Keratinocyte (primary cell): ENCODE measurements around the gene SLC7A4.

Experiments
- CTCF ChIP-seq, 3 experiments: IDR thresholded peaks in 1 of 3; conservative IDR thresholded peaks in 1 of 3; optimal IDR thresholded peaks in 1 of 3; 2 replicates in 2 of 3; 3 replicates in 1 of 3; pipeline versions ENCODE3 to v1.5.1; 2011; ENCODE audit warnings: low read length in 3 of 3, mild to moderate bottlenecking in 3 of 3, moderate library complexity in 2 of 3, control low read depth in 1 of 3, inconsistent platforms in 1 of 3; ENCODE audit not compliant: insufficient read depth in 2 of 3; ENCODE audit errors: extremely low read depth in 1 of 3
- EZH2 ChIP-seq: IDR thresholded peaks from one replicate; pipeline ENCODE4 v1.6.1; 2012; ENCODE audit warnings: inconsistent platforms, mild to moderate bottlenecking, low read length, moderate library complexity

GRCh38 chr22:20993304-20994127, 38.8 kb downstream of the SLC7A4 start:
- TF ChIP-seq EZH2 (no peak), CTCF (optimal IDR thresholded peaks at IDR 0.05 in 1 of 3, IDR thresholded peaks at IDR 0.05 in 1 of 3, conservative IDR thresholded peaks at IDR 0.05 in 1 of 3; ENCODE audit: extremely low read depth in 1 of 3, insufficient read depth in 2 of 3, low read length in 3 of 3) (no peak)
